ENCODE results near the gene ITGAX.
A peak's percentile ranks its signal among the peaks of the same experiment; 100 is the strongest.

ITGAX gene

GRCh38 chr16:31376705-31377104 is 21.7 kb downstream of the ITGAX start:
- DNase-seq = no peak

- DNase-seq = no peak
Measured at GRCh38 chr16:31377210-31377903, 22.4 kb downstream of the ITGAX start.

- DNase-seq = no peak
Measured at GRCh38 chr16:31380201-31380600, 25.2 kb downstream of the ITGAX start.

- peak; percentile 72 to 83 (median 79) for DNase-seq
Measured at GRCh38 chr16:31382485-31383161, 27.6 kb downstream of the ITGAX start.

GRCh38 chr16:31385680-31386079 is 30.7 kb downstream of the ITGAX start:
- DNase-seq = no peak

GRCh38 chr16:31386157-31386984 is 31.4 kb downstream of the ITGAX start:
- DNase-seq = peak; percentile 82 to 96 (median 93)

- DNase-seq = no peak
Measured at GRCh38 chr16:31388535-31388934, 33.6 kb downstream of the ITGAX start.

- no peak for DNase-seq
Measured at GRCh38 chr16:31390504-31391041, 35.6 kb downstream of the ITGAX start.

GRCh38 chr16:31393056-31393455 is 38.1 kb downstream of the ITGAX start, which contains the start of gene ITGAD:
ITGAD (plus strand) TSS chr16:31393335; CDS start chr16:31393361, 26 bp downstream.
- DNase-seq = no peak

GRCh38 chr16:31395647-31396046 is 40.7 kb downstream of the ITGAX start:
- DNase-seq = peak in 2 of 3 donors; percentile 36 to 48

- peak; percentile 84 for DNase-seq
Measured at GRCh38 chr16:31397096-31397660, 42.2 kb downstream of the ITGAX start.

- DNase-seq = no peak
Measured at GRCh38 chr16:31397701-31398100, 42.7 kb downstream of the ITGAX start.

GRCh38 chr16:31400191-31400590 is 45.2 kb downstream of the ITGAX start:
- no peak for DNase-seq

- DNase-seq = no peak
Measured at GRCh38 chr16:31401436-31401835, 46.5 kb downstream of the ITGAX start.

GRCh38 chr16:31402687-31403086 is 47.7 kb downstream of the ITGAX start:
- no peak for DNase-seq

GRCh38 chr16:31403590-31404352 is 48.8 kb downstream of the ITGAX start:
- no peak for DNase-seq

- DNase-seq = no peak
Measured at GRCh38 chr16:31404353-31405064, 49.5 kb downstream of the ITGAX start.

- DNase-seq = no peak
Measured at GRCh38 chr16:31407406-31407805, 52.4 kb downstream of the ITGAX start.

GRCh38 chr16:31409433-31409832 is 54.5 kb downstream of the ITGAX start:
- no peak for DNase-seq

GRCh38 chr16:31410082-31410481 is 55.1 kb downstream of the ITGAX start:
- no peak for DNase-seq
